NCI-H146 treated with DMSO at 0.1 percent for 48 hours (cell line): ENCODE results near the gene SETDB2.

Source experiments
- DNase-seq: peaks from one replicate; lab custom pipeline; 2025; ENCODE audit not compliant: unreplicated experiment; lab: John Stamatoyannopoulos, UW

Gene SETDB2

GRCh38 chr13:49443704-49444523 lies at the start of gene SETDB2, which contains the start of gene CAB39L:
Gene SETDB2 (plus strand): TSS chr13:49444274. CDS start chr13:49451894, 7,620 bp downstream.
Gene CAB39L (minus strand): TSS chr13:49444064. CDS start chr13:49382910, 61,154 bp downstream.
- peak; percentile 98 for DNase-seq

GRCh38 chr13:49395451-49395865 lies 48.6 kb upstream of the SETDB2 start:
- DNase-seq = no peak

- DNase-seq = no peak
These were observed 48.1 kb upstream of the SETDB2 start for GRCh38 chr13:49395878-49396380.

- no peak for DNase-seq
These were observed 44.1 kb upstream of the SETDB2 start for GRCh38 chr13:49399801-49400472.

GRCh38 chr13:49400755-49401659 lies 43.1 kb upstream of the SETDB2 start:
- DNase-seq = no peak

- DNase-seq = no peak
These were observed 39.9 kb upstream of the SETDB2 start for GRCh38 chr13:49403996-49404702.

GRCh38 chr13:49404703-49405020 lies 39.4 kb upstream of the SETDB2 start:
- DNase-seq = no peak

GRCh38 chr13:49407068-49407467 lies 37.0 kb upstream of the SETDB2 start:
- DNase-seq = no peak

- no peak for DNase-seq
These were observed 36.1 kb upstream of the SETDB2 start for GRCh38 chr13:49407936-49408335.

GRCh38 chr13:49409008-49409407 lies 35.1 kb upstream of the SETDB2 start:
- DNase-seq = no peak

- no peak for DNase-seq
These were observed 34.1 kb upstream of the SETDB2 start for GRCh38 chr13:49410006-49410405.

- no peak for DNase-seq
These were observed 33.6 kb upstream of the SETDB2 start for GRCh38 chr13:49410477-49410876.

- DNase-seq = no peak
These were observed 32.7 kb upstream of the SETDB2 start for GRCh38 chr13:49411353-49411752.

GRCh38 chr13:49412749-49413148 lies 31.3 kb upstream of the SETDB2 start:
- DNase-seq = no peak

- no peak for DNase-seq
These were observed 26.9 kb upstream of the SETDB2 start for GRCh38 chr13:49417161-49417560.

- DNase-seq = no peak
These were observed 25.9 kb upstream of the SETDB2 start for GRCh38 chr13:49418206-49418605.

GRCh38 chr13:49419276-49419675 lies 24.8 kb upstream of the SETDB2 start:
- DNase-seq = no peak

GRCh38 chr13:49421391-49421790 lies 22.7 kb upstream of the SETDB2 start:
- DNase-seq = peak; percentile 20

GRCh38 chr13:49424011-49424560 lies 20.0 kb upstream of the SETDB2 start:
- no peak for DNase-seq

GRCh38 chr13:49428041-49428763 lies 15.9 kb upstream of the SETDB2 start:
- DNase-seq = no peak
